Right lobe of liver (tissue), 6 donors: Measurements from ENCODE around the gene IFT88. TPM values are rescaled to one million over a fixed set of nuclear protein-coding genes. Genes with fewer than 3 reads are reported as not detected.

Experiments used
- ATAC-seq, 4 donors: fragments of 200-7000 bp; cut with Tn5 transposase; one replicate each; pipeline ENCODE4 v1.9.1; 2020; ENCODE audit warnings: mild to moderate bottlenecking in 4 of 4, moderate library complexity in 4 of 4
- DNase-seq, 3 donors: peaks; one replicate each; pipeline ENCODE4 v3.0.0-alpha.2; 2020
- H3K27ac ChIP-seq, 3 donors: fragments of 200-600 bp; one replicate each; pipeline ENCODE4 v1.8.0; 2022
- H3K27me3 ChIP-seq, 2 donors: fragments of 200-600 bp; one replicate each; pipeline ENCODE4 v1.8.0; 2022
- H3K36me3 ChIP-seq, 4 donors: fragments of 200-600 bp; sonication (generic) in 1 of 4; one replicate each; pipeline versions ENCODE4 v1.5.1 to v1.8.0; 2017 to 2022; ENCODE audit warnings: control low read depth in 1 of 4
- H3K4me1 ChIP-seq, 4 donors: fragments of 200-600 bp; sonication (generic) in 1 of 4; one replicate each; pipeline versions ENCODE4 v1.5.1 to v1.8.0; 2017 to 2022; ENCODE audit warnings: control low read depth in 1 of 4
- H3K4me3 ChIP-seq, 3 donors: fragments of 200-600 bp; one replicate each; pipeline ENCODE4 v1.8.0; 2022
- H3K9me3 ChIP-seq, 4 donors: fragments of 200-600 bp; sonication (generic) in 1 of 4; one replicate each; pipeline versions ENCODE4 v1.5.1 to v1.8.0; 2017 to 2022; ENCODE audit warnings: control low read depth in 1 of 4
- CTCF ChIP-seq, 4 donors: fragments of 200-600 bp in 3 of 4; fragments of 450-650 bp in 1 of 4; IDR thresholded peaks; one replicate each; pipeline versions ENCODE4 v1.5.1 to v1.8.0; 2016 to 2022; ENCODE audit warnings: antibody characterized with exemption in 4 of 4, mild to moderate bottlenecking in 2 of 4
- POLR2A ChIP-seq: fragments of 450-650 bp; IDR thresholded peaks from one replicate; pipeline ENCODE4 v1.6.1; 2017; ENCODE audit warnings: antibody characterized with exemption, mild to moderate bottlenecking
- WGBS: methylation state at CpG from one replicate; pipeline ENCODE4 v1.1.6; 2018; ENCODE audit warnings: low coverage, low lambda C conversion rate; ENCODE audit not compliant: insufficient coverage; ENCODE audit errors: missing lambda C conversion rate; 5-methylcytosine and 5-hydroxymethylcytosine counted together
- intact Hi-C, 2 donors: fragments of 100-400 bp; cut with DNase I; formaldehyde crosslinking; loops; one replicate each; pipeline versions ENCODE4 v1.11.2 to v1.14.1; 2022
- total RNA-seq, 6 experiments: library from RNA; depleted of rRNA in 2 of 6; stranded (reverse); fragments of >200 nt in 2 of 6; fragmentation: NEBNext Ultra II Directional in 3 of 6; extraction: Animal tissue kit (Norgen Biotek cat#: 25700) in 3 of 6; gene quantifications; one replicate each; pipeline versions ENCODE4 v1.1.0 to v1.2.4, GENCODE V29; 2016 to 2023
- donor health status: DM: no; HTN: yes; CAD: no.
- donor health status: DM: no; HTN: no; CAD: no.
- donor health status: DM: no; HTN: no; CAD: no.
- donor health status: DM: no; HTN: yes; CAD: no.
- donor health status: DM: no; HTN: yes; CAD: no.

Gene IFT88
- total RNA-seq, 6 experiments from 2014 or later, result 7.9 to 17.6 (median 11.8) TPM

GRCh38 chr13:20719783-20720182 lies 152.8 kb downstream of the IFT88 start:
- DNase-seq (no peak), ATAC-seq (no peak)
- intact Hi-C loops, result loop anchor here (10.0 kb wide), 3 partner anchors 95 to 205 kb away; no protein-coding TSS in a partner anchor
- Histone ChIP-seq H3K27me3 (peaks cover 0 to 12% of the 10 kb centered on the region in 2 donors), H3K27ac (no peak overlapping the region), H3K4me3 (no peak overlapping the region), H3K9me3 (no peaks in the 10 kb centered on the region), H3K36me3 (no peaks in the 10 kb centered on the region), H3K4me1 (peaks cover 0 to 13% (median 4%) of the 10 kb centered on the region in 4 donors)
- TF ChIP-seq POLR2A (no peak), CTCF (IDR thresholded peaks at IDR 0.05) (no peak)
- 70% methylated on average over 11 of the region's 13 CpGs for WGBS

GRCh38 chr13:20720499-20720898 lies 153.5 kb downstream of the IFT88 start:
- Histone ChIP-seq H3K9me3 (no peaks in the 10 kb centered on the region), H3K27me3 (peaks cover 0 to 12% of the 10 kb centered on the region in 2 donors), H3K4me1 (peaks cover 0 to 9% (median 4%) of the 10 kb centered on the region in 4 donors), H3K4me3 (no peak overlapping the region), H3K27ac (no peak overlapping the region), H3K36me3 (no peaks in the 10 kb centered on the region)
- no peak for TF ChIP-seq CTCF (IDR thresholded peaks at IDR 0.05)
- no peak for TF ChIP-seq POLR2A
- WGBS, result 75% methylated on average over 2 of the region's 11 CpGs
- no peak for ATAC-seq
- DNase-seq, result no peak
- intact Hi-C loops, result no loop called here

GRCh38 chr13:20721058-20721453 lies 154.1 kb downstream of the IFT88 start:
- Histone ChIP-seq H3K9me3 (no peaks in the 10 kb centered on the region), H3K36me3 (no peaks in the 10 kb centered on the region), H3K4me1 (peaks cover 0 to 9% (median 4%) of the 10 kb centered on the region in 4 donors), H3K4me3 (no peak overlapping the region), H3K27me3 (peaks cover 0 to 12% of the 10 kb centered on the region in 2 donors), H3K27ac (no peak overlapping the region)
- intact Hi-C loops, result no loop called here
- WGBS, result no CpG with 5 or more reads among the region's 16 CpGs
- DNase-seq (no peak), ATAC-seq (no peak)
- TF ChIP-seq CTCF (IDR thresholded peaks at IDR 0.05), result no peak
- no peak for TF ChIP-seq POLR2A

GRCh38 chr13:20721454-20722357 lies 154.7 kb downstream of the IFT88 start:
- TF ChIP-seq CTCF (IDR thresholded peaks at IDR 0.05) (no peak), POLR2A (no peak)
- intact Hi-C loops, result no loop called here
- DNase-seq (peak in 1 of 3 donors; percentile 49), ATAC-seq (peak; percentile 49 to 61 (median 52))
- H3K4me1 ChIP-seq, result peaks cover 0 to 15% (median 4%) of the 10 kb centered on the region in 4 donors
- 8% methylated on average over 11 of the region's 81 CpGs for WGBS
- H3K9me3 ChIP-seq, result no peaks in the 10 kb centered on the region
- peak overlapping the region in 2 of 3 donors; percentile 24 to 30 for H3K4me3 ChIP-seq
- no peaks in the 10 kb centered on the region for H3K36me3 ChIP-seq
- H3K27me3 ChIP-seq, result peaks cover 0 to 12% of the 10 kb centered on the region in 2 donors
- H3K27ac ChIP-seq, result no peak overlapping the region
